ENCODE results near the gene BPIFB4.

DNA sequence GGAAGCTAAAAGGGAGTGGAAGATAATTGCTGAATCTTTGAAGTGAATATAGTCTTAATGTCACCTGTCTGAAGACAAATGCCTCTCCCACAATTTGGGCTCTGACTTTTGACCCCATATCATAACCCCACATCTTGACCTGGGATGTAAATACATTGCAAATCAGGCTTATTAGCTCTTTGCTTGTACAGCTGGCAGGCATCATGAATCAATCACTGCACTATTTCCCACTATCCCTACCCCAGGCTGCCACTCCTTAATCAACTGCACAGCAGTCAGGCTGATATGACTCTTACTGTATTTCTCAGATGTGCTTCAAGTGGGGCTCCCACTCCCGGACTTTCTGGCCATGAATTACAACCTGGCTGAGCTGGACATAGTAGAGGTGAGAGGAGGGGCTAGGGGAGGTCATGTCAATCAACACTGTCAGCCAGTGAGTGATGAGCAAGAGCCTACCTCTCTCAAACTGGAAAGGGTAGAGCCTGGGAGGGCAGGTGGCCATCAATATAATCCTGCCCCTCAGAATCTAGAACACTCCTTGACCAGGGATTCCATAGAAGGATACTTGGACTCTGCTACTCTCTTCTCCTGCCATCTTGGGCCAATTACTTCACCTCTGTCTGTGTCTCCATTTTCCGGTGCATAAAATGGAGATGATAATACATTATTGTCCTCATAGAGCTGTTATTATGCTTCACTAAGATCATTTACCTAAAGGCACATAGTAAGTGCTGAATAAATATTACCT lies 36.3 kb upstream of the BPIFB4 start:
- no peak for TF ChIP-seq EZH2 (IDR thresholded peaks at IDR 0.05)
- TF ChIP-seq POLR2AphosphoS5 (IDR thresholded peaks at IDR 0.05; ENCODE audit: borderline replicate concordance, low read depth, low read length): no peak
- TF ChIP-seq FOXP2 (optimal IDR thresholded peaks at IDR 0.05; ENCODE audit: control extremely low read depth, extremely low read length, insufficient read depth): no peak
